Measurements from ENCODE around the gene ITGB8. TPM values are rescaled to one million over a fixed set of nuclear protein-coding genes. Genes with fewer than 3 reads are reported as not detected.
"Not testable (repeated sequence)": the region's sequence is repeated elsewhere in the genome, so short reads cannot be mapped to it uniquely, and the experiment has no call there.

ITGB8 gene
- total RNA-seq, 1 donor from 2014 or later: 27.1 TPM

DNA sequence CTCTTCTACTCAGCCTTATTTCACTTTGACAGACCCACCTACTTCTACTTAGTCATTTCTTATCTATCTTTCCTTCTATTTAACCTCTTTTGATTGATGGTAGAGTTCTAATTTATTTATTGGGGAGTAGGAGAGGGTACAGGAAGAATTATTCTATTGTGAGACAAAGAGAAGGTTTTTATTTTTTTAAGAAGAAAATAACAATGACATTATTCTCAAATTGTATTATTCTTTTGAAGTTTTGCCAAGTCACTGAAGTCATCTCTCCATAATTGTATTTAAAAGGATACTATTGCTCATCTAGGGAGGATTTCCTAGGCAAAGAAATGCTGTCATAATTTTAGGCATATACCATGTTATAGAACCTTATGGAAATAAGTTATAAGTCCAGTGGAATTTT is 52.7 kb downstream of the ITGB8 start:
- DNase-seq: no peak

GRCh38 chr7:20385126-20385525 is 54.4 kb downstream of the ITGB8 start:
- DNase-seq: peak; percentile 21

- DNase-seq: no peak
Observed at GRCh38 chr7:20388084-20388483, 57.4 kb downstream of the ITGB8 start.

GRCh38 chr7:20389192-20389591 is 58.5 kb downstream of the ITGB8 start:
- not testable (repeated sequence) for DNase-seq

DNA sequence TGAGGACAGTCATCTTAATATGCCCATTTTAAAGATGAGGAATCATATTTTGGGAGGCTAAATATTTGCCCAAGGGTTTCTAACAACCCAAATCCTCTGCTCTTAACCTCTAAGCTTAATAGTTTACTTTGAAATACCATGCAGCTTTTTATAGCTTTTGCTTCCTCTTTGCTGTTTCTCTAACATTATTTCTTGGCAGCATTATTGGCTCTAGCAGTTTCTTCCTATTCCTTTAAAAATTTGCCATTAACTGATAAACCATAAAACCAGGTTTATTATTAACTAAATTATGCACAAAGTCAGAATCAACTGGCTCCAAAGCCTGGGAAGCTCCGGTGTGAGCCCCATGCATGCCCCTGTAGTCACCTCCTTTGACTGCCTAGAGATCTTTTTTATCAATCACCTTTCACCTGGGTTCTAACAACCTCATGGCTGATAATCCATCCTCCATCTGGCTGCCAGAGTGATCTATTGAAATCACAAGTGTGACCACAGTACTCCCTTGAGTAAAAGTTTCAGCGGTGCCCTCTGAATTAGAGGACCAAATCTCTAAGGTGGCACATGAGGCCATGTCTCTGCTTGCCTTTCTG is 62.4 kb downstream of the ITGB8 start:
- no peak for DNase-seq

- DNase-seq: no peak
Observed at GRCh38 chr7:20393616-20394015, 62.9 kb downstream of the ITGB8 start.

GRCh38 chr7:20394284-20394683 is 63.6 kb downstream of the ITGB8 start:
- DNase-seq: no peak

GRCh38 chr7:20395104-20395503 is 64.4 kb downstream of the ITGB8 start:
- DNase-seq: no peak

DNA sequence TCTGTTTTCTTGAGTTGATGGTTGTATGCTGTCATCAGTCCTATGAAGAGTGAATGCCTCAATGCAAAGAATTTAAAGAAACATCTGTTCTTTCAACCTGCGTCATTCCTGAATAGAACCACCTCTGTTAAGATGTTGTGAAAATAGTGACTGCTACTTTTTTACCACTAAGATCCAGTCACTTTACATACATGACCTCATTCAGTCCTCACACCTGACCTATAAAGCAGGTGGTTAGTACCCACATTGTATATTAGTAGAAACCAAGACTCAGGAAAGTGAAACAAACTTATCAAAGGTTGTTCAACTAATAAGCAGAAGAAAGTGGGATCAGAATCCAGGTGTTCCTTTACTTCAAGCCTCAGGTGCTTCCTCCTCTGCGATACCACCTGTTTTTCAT is 64.8 kb downstream of the ITGB8 start:
- no peak for DNase-seq

DNA sequence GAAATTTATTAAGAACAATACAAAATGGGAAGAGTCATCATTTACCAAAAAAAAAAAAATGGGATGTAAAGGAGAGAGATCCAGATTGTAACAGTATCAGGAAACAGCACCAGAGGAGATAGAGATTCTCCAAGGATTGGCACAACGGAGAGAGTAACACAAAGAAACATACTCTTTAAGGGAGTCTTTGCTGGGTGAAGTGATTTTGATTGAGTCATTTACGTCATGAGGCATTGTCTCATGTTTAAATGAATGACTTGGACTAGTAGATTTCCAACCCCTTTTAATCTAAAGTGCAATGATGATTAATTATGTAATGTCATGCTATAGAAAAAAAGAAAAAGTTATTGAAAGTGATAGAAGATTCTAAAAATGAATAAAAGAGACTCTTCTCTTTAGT is 68.8 kb downstream of the ITGB8 start:
- no peak for DNase-seq

- DNase-seq: no peak
Observed at GRCh38 chr7:20401861-20402746, 71.4 kb downstream of the ITGB8 start.

DNA sequence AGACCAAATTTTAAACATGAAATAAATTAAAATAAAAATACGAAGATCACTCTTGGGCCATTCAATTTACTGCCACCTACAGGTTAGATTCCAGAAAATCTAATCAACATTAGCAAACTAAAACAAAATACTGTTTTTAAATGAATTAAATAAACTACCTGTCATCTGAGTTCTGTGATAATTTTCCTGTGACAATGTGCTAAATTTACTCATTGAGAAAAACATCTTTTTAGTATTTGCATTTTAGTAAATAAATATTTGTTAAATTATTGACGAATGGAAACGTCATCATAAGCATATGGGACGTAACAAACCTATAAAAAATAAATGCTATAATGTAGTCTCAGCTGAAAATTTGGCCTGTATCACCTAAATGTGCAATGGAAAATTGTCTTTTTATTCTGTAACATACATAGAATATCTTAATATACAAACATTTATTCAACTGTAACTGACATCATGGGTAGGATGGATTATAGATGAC is 72.1 kb downstream of the ITGB8 start:
- no peak for DNase-seq

DNA sequence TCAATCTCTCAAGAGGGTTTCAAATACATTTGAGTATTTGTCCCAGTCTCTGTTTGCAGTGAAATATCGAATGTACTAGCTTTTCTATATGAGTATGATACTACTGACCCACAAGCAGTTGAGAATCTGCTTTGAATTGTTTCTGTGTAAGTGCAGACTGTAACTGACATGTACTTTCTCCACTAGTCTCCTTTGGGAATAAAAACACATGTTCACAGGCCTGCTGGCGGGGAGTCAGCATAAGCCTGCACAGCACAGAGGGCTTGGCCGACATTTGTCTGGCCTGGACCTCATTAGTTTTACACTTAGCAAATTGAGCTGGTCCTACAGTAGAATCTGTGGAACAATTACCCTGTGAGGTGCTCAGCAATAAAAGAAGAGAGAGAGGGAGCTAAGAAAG is 72.6 kb downstream of the ITGB8 start:
- DNase-seq: peak; percentile 52

GRCh38 chr7:20404320-20404719 is 73.6 kb downstream of the ITGB8 start:
- DNase-seq: no peak

GRCh38 chr7:20407585-20408466 is 77.1 kb downstream of the ITGB8 start:
- DNase-seq: no peak

GRCh38 chr7:20408467-20408826 is 77.7 kb downstream of the ITGB8 start:
- DNase-seq: no peak

DNA sequence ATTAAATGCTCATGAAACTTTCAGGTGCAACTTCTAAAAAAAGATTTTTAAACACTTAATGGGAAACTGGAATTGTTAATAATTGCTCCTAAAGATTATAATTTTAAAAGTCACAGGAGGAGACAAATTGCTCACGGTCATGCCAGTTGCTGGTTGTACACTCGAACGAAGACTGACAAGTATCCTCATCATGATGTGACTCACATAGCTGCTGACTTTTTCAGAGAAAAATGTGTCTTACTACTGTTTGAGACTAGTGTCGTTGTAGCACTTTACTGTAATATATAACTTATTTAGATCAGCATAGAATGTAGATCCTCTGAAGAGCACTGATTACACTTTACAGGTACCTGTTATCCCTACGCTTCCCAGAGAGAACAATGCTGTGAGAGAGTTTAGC is 79.3 kb downstream of the ITGB8 start:
- DNase-seq: no peak

- no peak for DNase-seq
Observed at GRCh38 chr7:20411372-20411771, 80.7 kb downstream of the ITGB8 start.

GRCh38 chr7:20412032-20412431 is 81.3 kb downstream of the ITGB8 start:
- DNase-seq: no peak

- DNase-seq: no peak
Observed at GRCh38 chr7:20417260-20417659, 86.6 kb downstream of the ITGB8 start.

- no peak for DNase-seq
Observed at GRCh38 chr7:20417675-20418382, 87.1 kb downstream of the ITGB8 start.

DNA sequence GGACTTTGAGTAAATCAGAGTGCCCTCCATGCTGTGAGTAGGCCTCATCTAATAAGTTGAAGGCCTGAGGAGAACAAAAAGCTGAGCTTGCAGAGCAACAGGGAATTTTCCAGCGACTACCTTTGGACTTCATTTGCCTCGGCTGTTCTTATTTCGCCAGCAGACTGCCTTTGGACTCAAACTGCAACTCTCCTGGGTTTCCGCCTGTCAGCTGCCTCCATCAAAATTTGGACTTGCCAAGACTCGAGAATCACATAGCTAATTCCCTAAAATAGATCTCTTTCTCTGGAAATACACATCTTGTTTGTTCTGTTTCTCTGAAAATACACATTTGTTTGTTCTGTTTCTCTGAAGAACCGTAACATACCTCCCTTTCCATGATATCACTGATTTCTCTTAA is 93.8 kb downstream of the ITGB8 start:
- no peak for DNase-seq
